Adrenal gland (tissue), 5 donors: Measurements from ENCODE around the gene UTP11.

Experiments
- CTCF ChIP-seq, 6 experiments: fragments of 450-650 bp in 4 of 6; fragments of 200-600 bp in 2 of 6; sonication (generic) in 1 of 6; IDR thresholded peaks; 1 replicate in 5 of 6; 2 replicates in 1 of 6; pipeline versions ENCODE4 v1.5.1 to v1.8.0; 2016 to 2021; ENCODE audit warnings: antibody characterized with exemption in 6 of 6, mild to moderate bottlenecking in 2 of 6, moderate library complexity in 1 of 6
- POLR2A ChIP-seq, 2 donors: fragments of 450-650 bp; IDR thresholded peaks; one replicate each; pipeline ENCODE4 v1.6.1; 2017; ENCODE audit warnings: antibody characterized with exemption in 2 of 2, mild to moderate bottlenecking in 2 of 2, moderate library complexity in 1 of 2
- donor health status: DM: no; HTN: no; CAD: no.

DNA sequence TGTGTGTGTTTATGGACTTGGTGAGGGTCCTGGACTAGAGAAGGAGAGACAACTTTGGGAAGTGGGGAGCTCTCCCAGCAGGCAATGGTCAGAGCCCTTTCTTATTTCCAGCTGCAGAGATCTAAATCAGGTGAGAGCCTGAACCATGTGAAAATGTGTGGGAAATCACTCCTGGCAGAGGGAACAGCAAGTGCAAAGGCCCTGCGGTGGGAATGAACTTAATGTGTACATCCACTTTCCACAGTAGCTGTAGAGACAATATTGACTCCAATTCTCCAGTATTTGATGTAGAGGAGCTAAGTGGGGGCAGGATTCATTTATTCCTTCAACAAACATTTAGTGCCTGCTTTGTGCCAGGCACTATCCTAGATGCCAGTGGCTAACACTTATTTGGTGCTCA lies 48.8 kb downstream of the UTP11 start:
- TF ChIP-seq CTCF (IDR thresholded peaks at IDR 0.05) (no peak), POLR2A (IDR thresholded peaks at IDR 0.05) (no peak)
